D721Med (cell line): ENCODE measurements around the gene CRTAP.
"Not testable (repeated sequence)": the region's sequence is repeated elsewhere in the genome, so short reads cannot be mapped to it uniquely, and the experiment has no call there.

Experiments used
- DNase-seq: peaks from one replicate; pipeline ENCODE4 v3.0.0; 2011; ENCODE audit warnings: low spot score; ENCODE audit not compliant: insufficient read length
- FAIRE-seq: peaks from 2 replicates; lab custom pipeline; 2011; peaks lifted over from hg19 to GRCh38; lab: Jason Lieb, UNC
- TF ChIP-seq, protein P1 (sequence below): IDR thresholded peaks from 2 replicates; pipeline ENCODE4 v1.5.1; 2012; ENCODE audit warnings: mild to moderate bottlenecking, control low read depth; ENCODE audit not compliant: insufficient read depth; ENCODE audit errors: missing control alignments

The CRTAP gene

DNA sequence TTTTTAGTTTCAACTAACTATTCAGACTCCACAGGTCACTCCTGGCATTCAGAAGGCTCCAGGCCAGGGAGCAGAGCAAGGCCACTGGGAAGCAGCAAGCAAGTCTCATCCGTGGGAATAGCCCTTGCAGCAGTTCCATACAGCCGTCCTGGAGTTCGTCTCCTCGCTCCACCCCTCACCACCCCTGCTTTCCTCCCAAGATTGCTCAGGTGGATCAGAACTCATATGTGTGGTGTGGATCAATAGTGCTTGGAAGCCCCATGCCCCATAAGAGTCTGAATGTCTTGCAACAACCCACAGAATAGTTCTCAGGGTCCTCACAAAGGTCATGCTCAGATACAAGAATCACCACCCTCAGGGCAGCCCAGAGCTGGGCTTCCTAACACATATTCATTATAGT lies 60.3 kb downstream of the CRTAP start:
- TF ChIP-seq, protein P1, sequence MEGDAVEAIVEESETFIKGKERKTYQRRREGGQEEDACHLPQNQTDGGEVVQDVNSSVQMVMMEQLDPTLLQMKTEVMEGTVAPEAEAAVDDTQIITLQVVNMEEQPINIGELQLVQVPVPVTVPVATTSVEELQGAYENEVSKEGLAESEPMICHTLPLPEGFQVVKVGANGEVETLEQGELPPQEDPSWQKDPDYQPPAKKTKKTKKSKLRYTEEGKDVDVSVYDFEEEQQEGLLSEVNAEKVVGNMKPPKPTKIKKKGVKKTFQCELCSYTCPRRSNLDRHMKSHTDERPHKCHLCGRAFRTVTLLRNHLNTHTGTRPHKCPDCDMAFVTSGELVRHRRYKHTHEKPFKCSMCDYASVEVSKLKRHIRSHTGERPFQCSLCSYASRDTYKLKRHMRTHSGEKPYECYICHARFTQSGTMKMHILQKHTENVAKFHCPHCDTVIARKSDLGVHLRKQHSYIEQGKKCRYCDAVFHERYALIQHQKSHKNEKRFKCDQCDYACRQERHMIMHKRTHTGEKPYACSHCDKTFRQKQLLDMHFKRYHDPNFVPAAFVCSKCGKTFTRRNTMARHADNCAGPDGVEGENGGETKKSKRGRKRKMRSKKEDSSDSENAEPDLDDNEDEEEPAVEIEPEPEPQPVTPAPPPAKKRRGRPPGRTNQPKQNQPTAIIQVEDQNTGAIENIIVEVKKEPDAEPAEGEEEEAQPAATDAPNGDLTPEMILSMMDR, result no peak
- FAIRE-seq (no peak), DNase-seq (no peak)

DNA sequence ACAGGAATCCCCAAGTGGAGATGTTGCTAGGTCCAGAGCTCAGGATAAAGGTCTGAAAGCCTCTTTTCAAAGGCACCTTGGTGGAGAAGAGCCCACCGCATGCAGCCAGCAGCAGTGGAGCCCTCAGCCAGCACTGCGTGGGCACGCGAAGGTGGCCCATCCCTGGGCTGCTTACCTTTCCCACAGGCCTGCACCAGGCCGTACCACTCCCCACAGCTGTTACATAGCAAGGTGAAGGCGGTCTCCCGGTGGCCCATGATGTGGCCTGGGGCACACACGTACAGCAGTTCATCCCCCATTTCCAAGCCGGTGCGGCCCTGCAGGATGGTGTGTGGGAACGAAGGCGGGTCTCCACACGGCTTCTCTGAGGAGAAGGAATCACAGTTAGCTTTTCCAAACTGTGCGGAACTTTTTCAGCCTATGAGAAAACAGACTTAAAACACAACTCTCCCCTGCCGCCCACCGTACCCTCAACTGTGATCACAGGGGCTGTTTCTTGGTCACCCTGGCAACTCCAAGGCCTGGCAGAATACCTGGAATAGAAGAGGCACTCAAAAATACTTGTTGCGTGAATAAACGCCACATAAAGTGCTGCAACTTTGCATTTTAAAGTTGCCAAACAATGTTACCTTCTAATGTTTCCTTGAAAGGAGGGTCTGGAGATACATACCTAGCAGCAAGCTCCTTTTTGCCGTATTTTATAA lies 61.0 kb downstream of the CRTAP start:
- FAIRE-seq (no peak), DNase-seq (no peak)
- TF ChIP-seq, protein P1, result no peak

DNA sequence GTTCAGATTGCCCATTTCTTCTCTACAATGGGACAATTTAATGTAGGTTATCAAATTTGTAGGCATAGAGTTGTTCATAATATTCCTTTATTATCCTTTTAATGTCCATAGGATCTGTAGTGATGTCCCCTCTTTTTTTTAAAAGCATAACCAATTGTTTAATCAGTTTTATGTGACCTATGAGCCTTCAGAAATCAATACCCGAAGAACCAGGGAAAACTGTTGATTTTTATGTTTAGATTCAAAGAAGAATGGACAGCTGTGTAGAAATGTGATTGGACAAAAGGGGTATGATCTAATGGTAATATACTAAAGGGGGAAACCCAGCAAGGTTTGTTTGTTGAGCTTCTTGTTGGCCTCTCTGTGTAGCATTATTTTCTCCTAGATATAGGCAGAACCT lies 65.3 kb downstream of the CRTAP start:
- TF ChIP-seq, protein P1, result no peak
- FAIRE-seq (no peak), DNase-seq (no peak)

DNA sequence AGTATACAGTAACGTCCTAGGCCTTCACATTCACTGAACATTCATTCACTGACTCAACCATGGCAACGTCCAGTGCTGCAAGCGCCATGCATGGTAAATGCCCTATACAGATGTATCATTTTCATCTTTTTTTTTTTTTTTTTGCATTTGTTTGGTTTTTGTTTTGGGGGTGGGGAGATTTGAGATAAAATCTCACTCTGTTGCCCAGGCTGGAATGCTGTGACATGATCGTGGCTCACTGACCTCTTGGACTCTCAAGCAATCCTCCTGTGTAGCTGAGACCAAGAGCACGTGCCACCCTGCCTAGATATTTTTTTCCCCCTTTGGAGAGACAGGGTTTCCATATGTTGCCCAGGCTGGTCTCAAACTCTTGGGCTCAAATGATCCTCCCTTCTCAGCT lies 67.4 kb downstream of the CRTAP start:
- FAIRE-seq, result no peak
- no peak for DNase-seq
- TF ChIP-seq, protein P1, result no peak

DNA sequence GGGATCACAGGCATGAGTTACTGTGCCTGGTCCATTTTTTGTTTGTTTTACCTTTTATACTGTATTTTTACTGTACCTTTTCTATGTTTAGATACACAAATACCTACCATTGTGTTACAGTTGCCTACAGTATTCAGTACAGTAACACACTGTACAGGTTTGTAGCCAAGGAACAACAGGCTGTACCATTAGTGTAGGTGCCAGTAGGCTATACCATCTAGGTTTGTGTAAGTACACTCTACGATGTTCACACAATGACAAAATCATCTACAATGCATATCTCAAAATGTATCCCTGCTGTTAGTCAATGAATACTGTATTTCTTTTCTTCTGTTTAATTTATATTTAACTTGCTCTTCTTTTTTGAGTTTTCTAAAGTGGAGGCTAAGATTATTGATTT lies 67.8 kb downstream of the CRTAP start:
- not testable (repeated sequence) for DNase-seq, FAIRE-seq

DNA sequence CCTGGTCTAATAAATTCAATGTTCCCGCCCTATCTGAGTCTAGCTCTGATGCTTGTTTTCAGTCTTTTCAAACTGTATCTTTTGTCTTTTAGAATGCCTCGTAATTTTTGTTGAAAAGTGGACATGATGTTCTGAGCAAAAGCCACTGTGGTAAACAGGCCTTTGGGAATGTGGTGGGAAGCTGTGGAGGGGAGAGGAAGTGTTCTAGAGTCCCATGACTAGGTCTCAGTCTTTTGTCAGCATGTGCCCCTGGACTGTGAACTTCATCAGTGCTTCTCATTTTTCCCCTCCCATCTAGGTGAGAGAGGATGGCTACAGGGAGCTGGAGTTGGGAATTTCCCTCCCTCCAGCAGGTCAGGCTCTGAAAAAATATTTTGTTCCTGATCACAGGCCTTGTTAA lies 71.0 kb downstream of the CRTAP start:
- no peak for FAIRE-seq
- TF ChIP-seq, protein P1, result no peak
- DNase-seq, result no peak

DNA sequence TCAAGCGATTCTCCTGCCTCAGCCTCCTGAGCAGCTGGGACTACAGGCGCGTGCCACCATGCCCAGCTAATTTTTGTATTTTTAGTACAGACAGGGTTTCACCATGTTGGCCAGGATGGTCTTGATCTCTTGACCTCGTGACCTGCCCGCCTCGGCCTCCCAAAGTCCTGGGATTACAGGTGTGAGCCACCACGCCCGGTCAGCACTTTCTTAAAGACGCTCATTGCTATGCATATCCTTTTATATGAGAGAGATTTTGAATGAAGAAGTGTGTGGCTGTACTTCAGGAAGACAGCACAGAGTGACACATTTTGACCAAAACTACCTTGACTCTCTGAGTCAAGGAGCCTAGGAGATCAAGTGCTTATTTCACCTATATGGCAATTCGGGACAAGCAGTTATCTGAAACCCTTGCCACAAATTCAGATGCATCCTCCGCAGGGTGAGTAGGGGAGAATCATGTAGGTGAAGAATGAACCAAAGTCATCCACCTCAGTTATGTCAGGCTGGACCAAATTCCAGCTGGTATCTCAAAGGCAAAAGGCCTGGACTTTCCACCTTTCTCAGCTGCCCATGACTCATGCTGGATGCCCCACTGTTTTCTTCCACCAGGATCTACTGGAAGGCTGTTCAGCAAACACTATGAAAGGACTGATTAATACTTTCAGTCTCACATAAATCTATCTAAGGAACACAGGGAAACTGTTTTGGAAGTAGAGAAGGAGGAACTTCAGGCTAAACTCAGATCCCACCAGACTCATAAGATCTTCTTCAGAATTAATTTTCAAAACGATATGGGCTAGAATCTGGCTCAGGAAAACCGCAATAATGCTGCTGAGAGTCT lies 72.9 kb downstream of the CRTAP start:
- TF ChIP-seq, protein P1, result no peak
- FAIRE-seq, result no peak
- DNase-seq, result no peak
